Measurements from ENCODE around the gene GATA2.

- TF ChIP-seq CTCF (IDR thresholded peaks at IDR 0.05) (no peak), POLR2A (IDR thresholded peaks at IDR 0.05) (no peak), POLR2AphosphoS5 (IDR thresholded peaks at IDR 0.05) (peak; percentile 10 to 26)
Observed at GRCh38 chr3:128524374-128525299, 31.6 kb upstream of the GATA2 start.
